Vagina (tissue), 2 donors: Measurements from ENCODE around the gene ZNF791.
A peak's percentile ranks its signal among the peaks of the same experiment; 100 is the strongest.

Source experiments
- POLR2AphosphoS5 ChIP-seq, 2 donors: sonication (generic); formaldehyde crosslinking; IDR thresholded peaks; one replicate each; pipeline ENCODE4 v1.9.0; 2017; ENCODE audit warnings: antibody characterized with exemption in 2 of 2, mild to moderate bottlenecking in 2 of 2, low read depth in 1 of 2; ENCODE audit not compliant: insufficient read depth in 1 of 2
- TF ChIP-seq, protein P1 (sequence below), 3 experiments: fragments of 450-650 bp in 2 of 3; fragments of 200-600 bp in 1 of 3; sonication (generic) in 1 of 3; IDR thresholded peaks; one replicate each; pipeline ENCODE4 v1.5.1; 2017 to 2019; ENCODE audit warnings: antibody characterized with exemption in 3 of 3, mild to moderate bottlenecking in 2 of 3, moderate library complexity in 2 of 3

DNA sequence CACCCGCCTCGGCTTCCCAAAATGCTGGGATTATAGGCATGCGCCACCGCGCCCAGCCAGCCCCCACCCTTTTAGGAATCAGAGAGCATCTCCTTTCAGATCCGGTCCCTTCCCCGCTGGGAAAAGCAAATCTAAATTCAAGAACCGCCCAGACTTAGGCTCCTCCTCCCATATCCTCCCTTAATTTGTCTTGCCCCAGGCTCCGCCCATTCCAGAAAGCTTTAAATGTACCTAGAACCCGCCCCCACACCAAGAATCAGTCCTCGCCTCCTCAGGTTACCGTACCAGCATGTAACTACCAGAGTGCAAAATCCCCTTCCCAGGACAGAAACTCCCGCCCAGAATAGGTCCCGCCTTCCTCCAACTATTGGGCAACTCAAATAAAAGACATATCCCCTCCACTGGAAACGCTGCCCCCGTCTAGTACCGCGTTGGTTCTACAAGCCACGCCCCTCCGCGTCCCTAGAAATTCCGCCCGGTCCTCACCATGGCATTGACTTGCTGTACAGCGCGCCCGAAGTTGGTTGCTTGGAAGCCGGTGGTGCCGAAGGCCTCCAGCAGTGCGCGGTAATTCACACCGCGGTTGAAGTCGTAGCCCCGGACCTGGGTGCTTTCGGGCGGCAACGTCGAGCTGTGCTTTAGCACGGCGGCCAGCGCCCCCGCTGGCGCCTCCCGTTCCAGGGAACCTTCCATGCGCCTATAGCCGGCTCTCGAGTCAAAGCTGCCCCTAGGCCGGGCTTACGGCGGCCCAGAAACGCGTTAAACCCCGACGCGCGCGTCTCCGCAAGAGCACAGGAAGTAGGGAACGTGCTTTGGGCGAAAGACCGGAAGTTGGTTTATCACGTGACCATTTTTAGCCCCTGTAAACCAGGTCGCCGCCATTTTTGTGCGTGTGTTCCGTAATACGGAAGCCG, 70.6 kb downstream of the ZNF791 start, which contains the start of gene DHPS:
- TF ChIP-seq, protein P1, sequence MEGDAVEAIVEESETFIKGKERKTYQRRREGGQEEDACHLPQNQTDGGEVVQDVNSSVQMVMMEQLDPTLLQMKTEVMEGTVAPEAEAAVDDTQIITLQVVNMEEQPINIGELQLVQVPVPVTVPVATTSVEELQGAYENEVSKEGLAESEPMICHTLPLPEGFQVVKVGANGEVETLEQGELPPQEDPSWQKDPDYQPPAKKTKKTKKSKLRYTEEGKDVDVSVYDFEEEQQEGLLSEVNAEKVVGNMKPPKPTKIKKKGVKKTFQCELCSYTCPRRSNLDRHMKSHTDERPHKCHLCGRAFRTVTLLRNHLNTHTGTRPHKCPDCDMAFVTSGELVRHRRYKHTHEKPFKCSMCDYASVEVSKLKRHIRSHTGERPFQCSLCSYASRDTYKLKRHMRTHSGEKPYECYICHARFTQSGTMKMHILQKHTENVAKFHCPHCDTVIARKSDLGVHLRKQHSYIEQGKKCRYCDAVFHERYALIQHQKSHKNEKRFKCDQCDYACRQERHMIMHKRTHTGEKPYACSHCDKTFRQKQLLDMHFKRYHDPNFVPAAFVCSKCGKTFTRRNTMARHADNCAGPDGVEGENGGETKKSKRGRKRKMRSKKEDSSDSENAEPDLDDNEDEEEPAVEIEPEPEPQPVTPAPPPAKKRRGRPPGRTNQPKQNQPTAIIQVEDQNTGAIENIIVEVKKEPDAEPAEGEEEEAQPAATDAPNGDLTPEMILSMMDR (IDR thresholded peaks at IDR 0.05) = no peak
- TF ChIP-seq POLR2AphosphoS5 (IDR thresholded peaks at IDR 0.05; ENCODE audit: insufficient read depth in 1 of 2, low read depth in 1 of 2) = peak; percentile 85 to 98
